Sigmoid colon (tissue), 7 donors: ENCODE results near the gene TSPAN14. TPM values are rescaled to one million over a fixed set of nuclear protein-coding genes. Genes with fewer than 3 reads are reported as not detected.

Experiments used
- DNase-seq: peaks from one replicate; pipeline ENCODE4 v3.0.0-alpha.2; 2019
- H3K27ac ChIP-seq, 4 donors: fragments of 200-600 bp; sonication (generic); one replicate each; pipeline ENCODE4 v1.5.1; 2016 to 2019; ENCODE audit warnings: mild to moderate bottlenecking in 1 of 4
- H3K27me3 ChIP-seq, 3 donors: fragments of 200-600 bp; sonication (generic); one replicate each; pipeline ENCODE4 v1.5.1; 2019; ENCODE audit warnings: mild to moderate bottlenecking in 1 of 3
- H3K36me3 ChIP-seq, 4 donors: fragments of 200-600 bp; sonication (generic); one replicate each; pipeline ENCODE4 v1.5.1; 2016 to 2019
- H3K4me1 ChIP-seq, 4 donors: fragments of 200-600 bp; sonication (generic); one replicate each; pipeline ENCODE4 v1.5.1; 2017 to 2019
- H3K4me3 ChIP-seq, 4 donors: fragments of 200-600 bp; sonication (generic); one replicate each; pipeline ENCODE4 v1.5.1; 2017 to 2019; ENCODE audit warnings: mild to moderate bottlenecking in 2 of 4, moderate library complexity in 1 of 4
- H3K9me3 ChIP-seq, 4 donors: fragments of 200-600 bp in 3 of 4; sonication (generic) in 3 of 4; one replicate each; pipeline versions ENCODE4 v1.5.1 to v1.6.1; 2013 to 2019
- EP300 ChIP-seq, 4 donors: sonication (generic); formaldehyde crosslinking; IDR thresholded peaks; one replicate each; pipeline ENCODE4 v1.6.1; 2017; ENCODE audit warnings: antibody characterized with exemption in 4 of 4
- POLR2A ChIP-seq, 2 donors: fragments of 450-650 bp; IDR thresholded peaks; one replicate each; pipeline ENCODE4 v1.6.1; 2016; ENCODE audit warnings: antibody characterized with exemption in 2 of 2, mild to moderate bottlenecking in 2 of 2, moderate library complexity in 2 of 2
- POLR2AphosphoS5 ChIP-seq, 4 donors: sonication (generic); formaldehyde crosslinking; IDR thresholded peaks; one replicate each; pipeline ENCODE4 v1.6.1; 2017; ENCODE audit warnings: antibody characterized with exemption in 4 of 4
- WGBS, 2 donors: extraction: QIAGEN DNeasy Blood & Tissue Kit; methylation state at CpG; one replicate each; pipeline ENCODE4 v1.1.7; 2013; 5-methylcytosine and 5-hydroxymethylcytosine counted together
- intact Hi-C: fragments of 100-400 bp; cut with DNase I; formaldehyde crosslinking; loops from one replicate; pipeline ENCODE4 v1.15.1; 2023
- polyA plus RNA-seq, 3 donors: library from polyadenylated mRNA; stranded (reverse); fragments of 200-250 nt; gene quantifications; one replicate each; pipeline ENCODE4 v1.2.3, GENCODE V29; 2013
- total RNA-seq, 4 donors: library from RNA; depleted of rRNA; stranded (reverse); fragments of >200 nt; gene quantifications; one replicate each; pipeline ENCODE4 v1.1.0, GENCODE V29; 2016
- TF ChIP-seq, protein P1 (sequence below), 4 experiments: fragments of 450-650 bp in 3 of 4; fragments of 200-600 bp in 1 of 4; IDR thresholded peaks; one replicate each; pipeline ENCODE4 v1.5.1; 2016 to 2019; ENCODE audit warnings: antibody characterized with exemption in 4 of 4, mild to moderate bottlenecking in 3 of 4, moderate library complexity in 2 of 4
- donor health status: healthy with polysubstance abuse.
- donor health status: Bipolar disorder and iron deficiency.
- donor health status: healthy.

Gene TSPAN14
- total and polyA plus RNA-seq, 7 donors, result 12.0 to 67.3 (median 23.5) TPM

DNA sequence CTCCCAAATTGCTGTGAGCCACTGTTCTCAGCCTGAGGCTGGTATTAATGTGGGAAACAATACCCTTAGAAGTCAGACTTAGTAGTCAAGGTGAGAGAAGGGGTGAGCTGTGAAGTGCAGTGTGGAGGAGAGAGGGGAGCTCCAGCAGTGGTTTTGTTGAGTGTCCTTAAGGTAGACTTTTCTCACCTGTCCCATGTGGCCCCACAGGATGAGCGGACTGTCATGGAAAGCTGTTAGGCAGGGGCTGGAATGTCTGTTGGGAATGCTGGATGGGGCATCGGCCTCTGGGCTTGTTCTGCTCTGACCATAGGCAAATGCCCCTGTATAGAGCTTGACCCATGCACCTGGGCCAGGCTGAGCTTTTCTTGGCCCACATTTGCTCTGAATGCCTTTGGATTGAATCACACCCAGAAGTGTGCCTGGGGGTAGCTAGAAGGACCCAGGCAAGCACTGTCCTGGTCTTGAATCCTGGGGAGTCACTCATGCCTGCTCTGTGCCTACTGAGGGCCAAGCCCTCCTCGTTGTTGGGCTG lies 47.3 kb downstream of the TSPAN14 start:
- Histone ChIP-seq H3K4me3 (no peak overlapping the region), H3K9me3 (no peaks in the 10 kb centered on the region), H3K27ac (peak overlapping the region in 3 of 4 donors; percentile 77 to 90 (median 87)), H3K27me3 (no peaks in the 10 kb centered on the region), H3K36me3 (no peaks in the 10 kb centered on the region), H3K4me1 (peaks cover 0 to 78% (median 69%) of the 10 kb centered on the region in 4 donors)
- DNase-seq, result no peak
- intact Hi-C loops, result no loop called here
- 93 to 96% methylated on average over 3 of the region's 3 CpGs for WGBS, 2 donors
- TF ChIP-seq POLR2AphosphoS5 (IDR thresholded peaks at IDR 0.05) (no peak), POLR2A (IDR thresholded peaks at IDR 0.05) (no peak), EP300 (IDR thresholded peaks at IDR 0.05) (no peak)
- TF ChIP-seq, protein P1, sequence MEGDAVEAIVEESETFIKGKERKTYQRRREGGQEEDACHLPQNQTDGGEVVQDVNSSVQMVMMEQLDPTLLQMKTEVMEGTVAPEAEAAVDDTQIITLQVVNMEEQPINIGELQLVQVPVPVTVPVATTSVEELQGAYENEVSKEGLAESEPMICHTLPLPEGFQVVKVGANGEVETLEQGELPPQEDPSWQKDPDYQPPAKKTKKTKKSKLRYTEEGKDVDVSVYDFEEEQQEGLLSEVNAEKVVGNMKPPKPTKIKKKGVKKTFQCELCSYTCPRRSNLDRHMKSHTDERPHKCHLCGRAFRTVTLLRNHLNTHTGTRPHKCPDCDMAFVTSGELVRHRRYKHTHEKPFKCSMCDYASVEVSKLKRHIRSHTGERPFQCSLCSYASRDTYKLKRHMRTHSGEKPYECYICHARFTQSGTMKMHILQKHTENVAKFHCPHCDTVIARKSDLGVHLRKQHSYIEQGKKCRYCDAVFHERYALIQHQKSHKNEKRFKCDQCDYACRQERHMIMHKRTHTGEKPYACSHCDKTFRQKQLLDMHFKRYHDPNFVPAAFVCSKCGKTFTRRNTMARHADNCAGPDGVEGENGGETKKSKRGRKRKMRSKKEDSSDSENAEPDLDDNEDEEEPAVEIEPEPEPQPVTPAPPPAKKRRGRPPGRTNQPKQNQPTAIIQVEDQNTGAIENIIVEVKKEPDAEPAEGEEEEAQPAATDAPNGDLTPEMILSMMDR (IDR thresholded peaks at IDR 0.05), result no peak

DNA sequence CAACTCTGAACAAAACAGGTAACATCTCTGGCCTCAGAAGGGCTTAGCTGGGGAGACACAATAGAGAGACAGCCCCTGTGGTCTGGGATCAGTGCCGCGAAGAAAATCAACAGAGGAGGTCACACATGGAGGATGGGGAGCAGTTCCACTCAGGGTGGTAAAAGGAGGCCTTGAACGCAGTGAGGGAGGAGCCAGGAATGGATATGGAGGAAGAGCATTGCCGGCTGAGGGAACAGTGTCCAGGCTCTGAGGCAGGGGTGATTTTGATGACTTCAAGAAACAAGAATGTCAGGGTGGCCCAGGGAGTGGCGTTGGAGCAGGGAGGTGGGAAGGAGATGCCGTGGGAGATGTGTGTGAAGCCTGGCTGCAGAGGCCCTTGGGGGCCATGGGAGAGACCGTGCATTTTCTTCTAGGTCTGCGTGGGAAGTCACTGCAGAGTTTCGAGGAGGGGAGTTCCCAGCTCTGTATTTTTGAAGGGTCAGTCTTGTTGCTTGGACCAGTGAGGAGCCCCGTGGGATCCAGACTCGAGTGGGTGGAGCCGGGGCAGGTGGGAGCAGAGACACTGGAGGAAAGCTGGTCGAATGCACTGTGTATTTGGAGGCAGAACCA lies 47.9 kb downstream of the TSPAN14 start:
- 88 to 90% methylated on average over 13 of the region's 13 CpGs for WGBS, 2 donors
- no peak for TF ChIP-seq EP300 (IDR thresholded peaks at IDR 0.05)
- TF ChIP-seq, protein P1 (IDR thresholded peaks at IDR 0.05), result no peak
- TF ChIP-seq POLR2A (IDR thresholded peaks at IDR 0.05), result no peak
- TF ChIP-seq POLR2AphosphoS5 (IDR thresholded peaks at IDR 0.05), result no peak
- Histone ChIP-seq H3K4me1 (peaks cover 0 to 76% (median 68%) of the 10 kb centered on the region in 4 donors), H3K4me3 (no peak overlapping the region), H3K27ac (peak overlapping the region in 2 of 4 donors; percentile 1 to 77), H3K27me3 (no peaks in the 10 kb centered on the region), H3K9me3 (no peaks in the 10 kb centered on the region), H3K36me3 (no peaks in the 10 kb centered on the region)
- intact Hi-C loops, result no loop called here
- no peak for DNase-seq

DNA sequence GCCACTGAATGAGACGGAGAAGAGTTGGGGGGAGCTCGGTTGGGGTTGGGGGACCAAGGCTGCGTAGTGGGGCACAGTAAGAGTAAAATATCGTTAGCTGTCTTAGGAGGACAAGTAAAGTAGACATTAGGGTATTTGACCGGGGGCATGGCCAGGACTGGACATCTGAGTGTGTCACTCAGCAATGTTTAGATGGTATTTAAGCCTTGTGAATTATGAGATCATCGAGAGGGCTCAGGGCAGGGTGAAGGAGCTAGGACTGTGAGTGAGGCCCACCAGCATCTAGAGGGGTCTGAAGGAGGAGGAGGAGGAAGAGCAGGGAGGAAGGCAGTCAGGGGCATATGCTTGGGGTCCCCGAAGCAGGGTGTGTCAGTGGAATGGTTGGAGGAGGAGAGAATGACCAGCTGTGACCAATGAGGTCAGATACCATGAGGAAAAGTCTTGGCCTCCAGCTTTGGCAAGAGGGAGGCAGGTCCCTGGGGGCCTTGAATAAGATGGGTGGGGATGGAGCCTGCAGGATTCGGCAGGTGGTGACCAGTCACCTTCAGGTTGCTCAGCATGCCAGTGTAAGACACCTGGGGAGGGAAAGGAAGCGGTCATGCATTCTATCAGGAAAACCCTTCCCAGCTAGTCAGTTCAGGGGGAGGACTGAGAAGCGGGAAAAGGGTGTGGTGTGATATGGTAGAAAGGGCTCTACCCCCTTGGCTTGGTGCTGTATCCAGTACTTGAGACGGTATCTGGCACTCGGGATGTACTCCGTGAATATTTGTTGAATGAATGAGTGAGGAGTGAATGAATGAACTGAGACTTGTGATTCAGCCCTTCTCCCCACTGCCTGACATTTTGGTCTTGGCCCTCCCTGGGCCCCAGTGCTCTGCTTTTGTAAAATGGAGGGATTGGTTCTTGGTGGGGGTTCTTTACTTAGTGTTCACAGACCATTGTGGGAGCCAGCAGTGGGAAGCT lies 48.8 kb downstream of the TSPAN14 start:
- intact Hi-C loops, result no loop called here
- Histone ChIP-seq H3K36me3 (no peaks in the 10 kb centered on the region), H3K4me3 (no peak overlapping the region), H3K9me3 (no peaks in the 10 kb centered on the region), H3K27ac (peak overlapping the region in 2 of 4 donors; percentile 39 to 50), H3K27me3 (no peaks in the 10 kb centered on the region), H3K4me1 (peaks cover 0 to 67% (median 59%) of the 10 kb centered on the region in 4 donors)
- DNase-seq, result no peak
- WGBS, 2 donors, result 90% methylated on average over 13 of the region's 13 CpGs
- TF ChIP-seq POLR2A (IDR thresholded peaks at IDR 0.05), result no peak
- no peak for TF ChIP-seq POLR2AphosphoS5 (IDR thresholded peaks at IDR 0.05)
- TF ChIP-seq EP300 (IDR thresholded peaks at IDR 0.05), result no peak
- TF ChIP-seq, protein P1 (IDR thresholded peaks at IDR 0.05), result no peak

DNA sequence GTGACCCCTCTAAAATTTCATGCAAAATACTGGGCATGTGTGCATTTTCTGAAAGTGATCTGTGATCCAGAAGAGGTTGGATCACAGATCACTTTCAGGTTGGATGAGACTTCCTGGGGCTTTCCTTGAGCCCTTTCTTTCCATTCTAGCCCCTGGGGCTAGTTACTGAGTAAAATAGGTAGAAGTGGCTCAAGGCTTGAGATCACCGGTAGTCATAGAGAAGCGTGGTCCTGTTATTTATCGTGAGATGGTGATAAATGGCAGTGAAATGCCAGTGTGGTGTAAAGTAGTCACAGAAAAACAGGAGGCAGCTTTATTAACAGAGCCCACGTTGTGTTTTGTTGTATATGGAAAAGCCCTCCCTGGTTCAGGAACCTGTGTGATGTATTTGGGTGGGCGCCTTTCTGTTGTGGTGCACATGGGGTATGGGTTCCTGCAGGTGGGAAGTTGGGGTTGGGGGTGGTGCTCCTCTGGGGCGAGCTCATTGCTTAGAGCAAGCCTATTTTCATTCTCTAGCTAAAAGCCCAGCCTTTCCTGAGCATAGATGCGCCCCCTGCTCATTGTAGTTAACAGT lies 49.6 kb downstream of the TSPAN14 start:
- Histone ChIP-seq H3K36me3 (peaks cover 0 to 6% (median 0%) of the 10 kb centered on the region in 4 donors), H3K27ac (peak overlapping the region in 3 of 4 donors; percentile 35 to 50 (median 39)), H3K4me1 (peaks cover 0 to 59% (median 52%) of the 10 kb centered on the region in 4 donors), H3K4me3 (no peak overlapping the region), H3K27me3 (no peaks in the 10 kb centered on the region), H3K9me3 (no peaks in the 10 kb centered on the region)
- 71 to 83% methylated on average over 7 of the region's 7 CpGs for WGBS, 2 donors
- DNase-seq, result no peak
- intact Hi-C loops, result loop anchor here (2.0 kb wide), 1 partner anchor 121 kb away; no protein-coding TSS in a partner anchor
- TF ChIP-seq POLR2AphosphoS5 (IDR thresholded peaks at IDR 0.05), result no peak
- TF ChIP-seq POLR2A (IDR thresholded peaks at IDR 0.05), result no peak
- no peak for TF ChIP-seq EP300 (IDR thresholded peaks at IDR 0.05)
